Adrenal gland (tissue), 5 donors: ENCODE data around the gene PLEKHA7.

ENCODE experiments used
- POLR2A ChIP-seq, 2 donors: fragments of 450-650 bp; IDR thresholded peaks; one replicate each; pipeline ENCODE4 v1.6.1; 2017; ENCODE audit warnings: antibody characterized with exemption in 2 of 2, mild to moderate bottlenecking in 2 of 2, moderate library complexity in 1 of 2
- TF ChIP-seq, protein P1 (sequence below), 6 experiments: fragments of 450-650 bp in 4 of 6; fragments of 200-600 bp in 2 of 6; sonication (generic) in 1 of 6; IDR thresholded peaks; 1 replicate in 5 of 6; 2 replicates in 1 of 6; pipeline versions ENCODE4 v1.5.1 to v1.8.0; 2016 to 2021; ENCODE audit warnings: antibody characterized with exemption in 6 of 6, mild to moderate bottlenecking in 2 of 6, moderate library complexity in 1 of 6
- donor health status: DM: no; HTN: no; CAD: no.

DNA sequence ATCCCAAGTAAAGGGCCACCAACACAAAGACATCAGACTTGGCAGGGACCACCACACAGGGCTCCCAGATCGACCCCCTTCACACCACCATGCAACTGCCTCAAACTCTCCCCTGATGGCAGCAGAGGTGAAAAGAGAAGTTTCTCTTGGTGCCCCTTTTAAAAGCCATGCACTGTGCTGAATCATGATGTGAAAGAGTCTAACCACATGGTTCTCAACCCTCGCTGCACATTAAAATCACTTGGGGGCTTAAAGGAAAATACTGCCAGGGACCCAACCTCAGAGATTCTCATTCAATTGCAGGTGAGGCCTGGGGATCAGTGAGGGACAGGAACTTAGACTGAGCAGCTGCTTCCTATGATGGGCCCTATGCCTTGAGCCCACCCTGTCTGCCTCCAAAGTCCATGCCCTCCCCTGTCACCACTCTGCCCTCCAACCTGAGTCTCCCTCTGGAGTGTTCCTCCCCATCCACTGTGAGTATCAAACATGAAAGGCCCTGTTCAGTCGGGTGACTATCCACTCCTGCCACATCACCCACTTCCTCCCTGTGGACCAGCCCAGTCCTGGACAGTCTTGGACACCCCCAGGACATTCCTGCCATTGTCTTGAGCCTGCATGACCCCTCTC is 40.8 kb downstream of the PLEKHA7 start:
- TF ChIP-seq, protein P1, sequence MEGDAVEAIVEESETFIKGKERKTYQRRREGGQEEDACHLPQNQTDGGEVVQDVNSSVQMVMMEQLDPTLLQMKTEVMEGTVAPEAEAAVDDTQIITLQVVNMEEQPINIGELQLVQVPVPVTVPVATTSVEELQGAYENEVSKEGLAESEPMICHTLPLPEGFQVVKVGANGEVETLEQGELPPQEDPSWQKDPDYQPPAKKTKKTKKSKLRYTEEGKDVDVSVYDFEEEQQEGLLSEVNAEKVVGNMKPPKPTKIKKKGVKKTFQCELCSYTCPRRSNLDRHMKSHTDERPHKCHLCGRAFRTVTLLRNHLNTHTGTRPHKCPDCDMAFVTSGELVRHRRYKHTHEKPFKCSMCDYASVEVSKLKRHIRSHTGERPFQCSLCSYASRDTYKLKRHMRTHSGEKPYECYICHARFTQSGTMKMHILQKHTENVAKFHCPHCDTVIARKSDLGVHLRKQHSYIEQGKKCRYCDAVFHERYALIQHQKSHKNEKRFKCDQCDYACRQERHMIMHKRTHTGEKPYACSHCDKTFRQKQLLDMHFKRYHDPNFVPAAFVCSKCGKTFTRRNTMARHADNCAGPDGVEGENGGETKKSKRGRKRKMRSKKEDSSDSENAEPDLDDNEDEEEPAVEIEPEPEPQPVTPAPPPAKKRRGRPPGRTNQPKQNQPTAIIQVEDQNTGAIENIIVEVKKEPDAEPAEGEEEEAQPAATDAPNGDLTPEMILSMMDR (IDR thresholded peaks at IDR 0.05), result no peak
- no peak for TF ChIP-seq POLR2A (IDR thresholded peaks at IDR 0.05)
